GM12878 (cell line): ENCODE data around the gene UBE3D. TPM values are rescaled to one million over a fixed set of nuclear protein-coding genes. Genes with fewer than 3 reads are reported as not detected.

ENCODE experiments used
- ATAC-seq: fragments of 200-7000 bp; cut with Tn5 transposase; 3 replicates; pipeline ENCODE4 v1.9.1; 2020; ENCODE audit warnings: mild to moderate bottlenecking, moderate library complexity
- BruUV-seq: library from RNA; stranded (reverse); fragments of 400-500 nt; replicated peaks from 2 replicates; lab custom pipeline; 2021; lab: Mats Ljungman, UMichigan
- CTCF ChIA-PET: fragments of 300-600 bp; sonication (Branson Sonifier 250); formaldehyde crosslinking; extraction: SDS; loops from one replicate; lab custom pipeline; 2021; ENCODE audit warnings: inconsistent platforms; lab: Yijun Ruan, JAX
- POLR2A ChIA-PET: fragments of 350-600 bp; formaldehyde crosslinking; extraction: SDS; loops from one replicate; lab custom pipeline; 2021; ENCODE audit warnings: inconsistent platforms; lab: Charles Lee
- RAD21 ChIA-PET: fragments of 300-600 bp; sonication (Branson Sonifier 250); formaldehyde crosslinking; loops from one replicate; lab custom pipeline; 2023; ENCODE audit warnings: antibody characterized with exemption; ENCODE audit not compliant: unreplicated experiment; lab: Charles Lee
- SMC1A ChIA-PET: fragments of 300-600 bp; sonication (Branson Sonifier 250); formaldehyde crosslinking; loops from one replicate; lab custom pipeline; 2023; ENCODE audit not compliant: unreplicated experiment, uncharacterized antibody; lab: Charles Lee
- DNase-seq: peaks from one replicate; pipeline ENCODE4 v3.0.0-alpha.2; 2011; ENCODE audit warnings: low read depth, low spot score
- FAIRE-seq: peaks from 3 replicates; lab custom pipeline; 2011; peaks lifted over from hg19 to GRCh38; lab: Jason Lieb, UNC
- H2AFZ ChIP-seq: 2 replicates; pipeline ENCODE4 v1.6.0; 2011; ENCODE audit warnings: low read depth, low read length, control low read depth; ENCODE audit not compliant: control insufficient read depth
- H3K27ac ChIP-seq: 2 replicates; pipeline ENCODE4 v1.5.1; 2011; ENCODE audit warnings: control low read depth; ENCODE audit not compliant: control insufficient read depth, insufficient read depth
- H3K27me3 ChIP-seq, 2 experiments: replicated peaks in 1 of 2; 2 replicates each; pipeline versions ENCODE4 v1.6.0 to v1.6.1; 2011; ENCODE audit warnings: low read length in 1 of 2; ENCODE audit not compliant: control insufficient read depth in 2 of 2, insufficient read depth in 2 of 2
- H3K36me3 ChIP-seq, 2 experiments: 2 replicates each; pipeline ENCODE4 v1.5.1; 2011; ENCODE audit warnings: low read length in 1 of 2; ENCODE audit not compliant: control insufficient read depth in 2 of 2, insufficient read depth in 2 of 2
- H3K4me1 ChIP-seq: 2 replicates; pipeline ENCODE4 v1.6.1; 2011; ENCODE audit warnings: mild to moderate bottlenecking, low read length, moderate library complexity, mixed read lengths; ENCODE audit not compliant: control insufficient read depth, insufficient read depth
- H3K4me2 ChIP-seq: 2 replicates; pipeline ENCODE4 v1.6.0; 2011; ENCODE audit warnings: control low read depth; ENCODE audit not compliant: control insufficient read depth, insufficient read depth
- H3K4me3 ChIP-seq: fragments of 200-600 bp; sonication (generic); 2 replicates; pipeline ENCODE4 v1.5.1; 2016
- H3K79me2 ChIP-seq: 2 replicates; pipeline ENCODE4 v1.6.0; 2011; ENCODE audit warnings: low read length; ENCODE audit not compliant: control insufficient read depth, insufficient read depth
- H3K9ac ChIP-seq: 2 replicates; pipeline ENCODE4 v1.8.0; 2011; ENCODE audit warnings: low read length, control low read depth, mixed read lengths; ENCODE audit not compliant: control insufficient read depth, insufficient read depth
- H3K9me3 ChIP-seq: replicated peaks from 3 replicates; pipeline ENCODE4 v1.5.1; 2011; ENCODE audit warnings: mild to moderate bottlenecking, low read length; ENCODE audit not compliant: control insufficient read depth, insufficient read depth
- H4K20me1 ChIP-seq: 2 replicates; pipeline ENCODE4 v1.6.0; 2011; ENCODE audit not compliant: control insufficient read depth, insufficient read depth
- CBX3 ChIP-seq: fragments of 200-600 bp; sonication (generic); IDR thresholded peaks from 2 replicates; pipeline ENCODE4 v1.6.1; 2016; ENCODE audit warnings: low read depth, borderline replicate concordance
- EZH2 ChIP-seq: IDR thresholded peaks from 2 replicates; pipeline ENCODE4 v1.6.1; 2012; ENCODE audit warnings: low read depth, mild to moderate bottlenecking, control low read depth, inconsistent platforms, low read length, borderline replicate concordance; ENCODE audit not compliant: control insufficient read depth
- HDAC2 ChIP-seq: fragments of 200-600 bp; sonication (generic); IDR thresholded peaks from 2 replicates; pipeline ENCODE4 v1.6.1; 2017
- HDGF ChIP-seq: fragments of 450-650 bp; IDR thresholded peaks from 2 replicates; pipeline ENCODE4 v1.6.1; 2016; ENCODE audit warnings: antibody characterized with exemption
- IKZF1 ChIP-seq: fragments of 450-650 bp; conservative IDR thresholded peaks from 2 replicates; pipeline ENCODE4 v1.6.1; 2017; ENCODE audit warnings: antibody characterized with exemption, mild to moderate bottlenecking
- NR2C1 ChIP-seq: fragments of 450-650 bp; IDR thresholded peaks from 2 replicates; pipeline ENCODE4 v1.6.1; 2017; ENCODE audit warnings: antibody characterized with exemption, mild to moderate bottlenecking, moderate library complexity
- PAX8 ChIP-seq: fragments of 450-650 bp; IDR thresholded peaks from 2 replicates; pipeline ENCODE4 v1.6.1; 2017; ENCODE audit warnings: mild to moderate bottlenecking, moderate library complexity
- SRF ChIP-seq, 2 experiments: IDR thresholded peaks; 2 replicates each; pipeline ENCODE4 v1.6.1; 2011; ENCODE audit warnings: low read depth in 2 of 2, low read length in 2 of 2, mild to moderate bottlenecking in 1 of 2, moderate library complexity in 1 of 2
- STAT3 ChIP-seq: IDR thresholded peaks from 2 replicates; pipeline ENCODE4 v1.6.1; 2011; ENCODE audit warnings: low read depth, low read length, improper control_type of control experiment
- SUPT20H ChIP-seq: IDR thresholded peaks from 2 replicates; pipeline ENCODE4 v1.6.1; 2011; ENCODE audit warnings: low read depth, mild to moderate bottlenecking, low read length, moderate library complexity, borderline replicate concordance; ENCODE audit not compliant: control insufficient read depth
- SUZ12 ChIP-seq: fragments of 200-600 bp; sonication (generic); IDR thresholded peaks from one replicate; pipeline ENCODE4 v1.6.1; 2018; ENCODE audit warnings: antibody characterized with exemption, mild to moderate bottlenecking; ENCODE audit not compliant: unreplicated experiment
- TBL1XR1 ChIP-seq: IDR thresholded peaks from 2 replicates; pipeline ENCODE4 v1.6.1; 2012; ENCODE audit warnings: low read depth, low read length, improper control_type of control experiment
- YBX1 ChIP-seq: fragments of 450-650 bp; IDR thresholded peaks from 2 replicates; pipeline ENCODE4 v1.6.1; 2016; ENCODE audit warnings: antibody characterized with exemption
- ZBED1 ChIP-seq: IDR thresholded peaks from 2 replicates; pipeline ENCODE4 v1.6.1; 2016; ENCODE audit warnings: borderline replicate concordance
- WGBS: methylation state at CpG from one replicate; pipeline ENCODE4 v1.1.6; 2016; ENCODE audit warnings: low lambda C conversion rate; ENCODE audit not compliant: insufficient replicate concordance, insufficient coverage; ENCODE audit errors: missing lambda C conversion rate; 5-methylcytosine and 5-hydroxymethylcytosine counted together
- in situ Hi-C: fragments of 300-500 bp; cut with MboI; formaldehyde crosslinking; loops from 9 replicates; pipeline ENCODE4 v1.14.3; 2018; ENCODE audit warnings: mixed read lengths
- intact Hi-C: fragments of 100-400 bp; cut with micrococcal nuclease; formaldehyde crosslinking; loops from one replicate; pipeline ENCODE4 v1.14.2; 2022; ENCODE audit not compliant: unreplicated experiment
- polyA plus RNA-seq, 11 experiments: library from polyadenylated mRNA; depleted of rRNA in 4 of 11; unstranded in 6 of 11; stranded (reverse) in 5 of 11; fragments of >200 nt; fragmentation: Nextera tagmentation in 4 of 11; fragmentation: Illumina TruSeq in 1 of 11; extraction: Ambion mirVana in 4 of 11; extraction: Trizol in 1 of 11; gene quantifications; 1 replicate in 1 of 11; 2 replicates in 10 of 11; pipeline versions ENCODE4 v1.2.1 to v1.2.3, GENCODE V29; 2011 to 2016; ENCODE audit warnings: inconsistent platforms in 2 of 11, missing spikeins in 2 of 11, low read depth in 1 of 11
- total RNA-seq, 4 experiments: library from RNA; depleted of rRNA in 3 of 4; stranded (reverse); fragments of >200 nt in 3 of 4; fragmentation: Illumina TruSeq in 1 of 4; extraction: Trizol in 1 of 4; gene quantifications; 2 replicates each; pipeline versions ENCODE4 v1.2.1 to v1.2.3, GENCODE V29; 2013 to 2021
- TF ChIP-seq, protein P1 (sequence below): IDR thresholded peaks from 2 replicates; pipeline ENCODE4 v1.6.1; 2011; ENCODE audit warnings: low read depth, mild to moderate bottlenecking, low read length, moderate library complexity, borderline replicate concordance; ENCODE audit errors: extremely low read depth
- TF ChIP-seq, protein P2 (sequence below): fragments of 450-650 bp; IDR thresholded peaks from 2 replicates; pipeline ENCODE4 v1.6.1; 2014; ENCODE audit warnings: mild to moderate bottlenecking

UBE3D gene
- total and polyA plus RNA-seq, 10 of the 15 experiments (the other 5 are each of a cell fraction or from before 2014, with no cell fraction given) = 4.3 to 9.0 (median 7.5) TPM

DNA sequence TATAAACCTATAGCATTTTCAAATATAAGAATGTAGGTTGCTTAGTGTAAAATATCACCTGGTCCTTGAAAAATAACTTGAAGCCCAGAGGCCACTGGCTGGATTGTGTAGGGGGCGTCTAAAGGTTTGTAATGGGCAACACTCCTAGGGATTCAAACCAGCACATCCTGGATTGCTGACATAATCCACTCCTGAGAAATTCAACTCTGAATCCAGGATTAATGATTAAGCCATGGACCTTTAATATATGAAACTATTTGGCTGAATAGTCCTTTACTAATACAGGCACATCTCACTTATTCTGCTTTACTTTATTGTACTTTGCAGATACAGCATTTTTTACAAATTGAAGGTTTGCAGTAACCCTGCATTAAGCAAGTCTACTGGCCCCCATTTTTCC, 160.8 kb downstream of the UBE3D start:
- CTCF ChIA-PET = interaction anchor here (0.8 to 1.7 kb wide), 2 partner anchors 11 to 13 kb away, joined by 3 to 4 read pairs; no protein-coding TSS in a partner anchor
- WGBS = 93% methylated on average over 1 of the region's 1 CpG
- POLR2A ChIA-PET = no interaction called here
- H3K4me3 ChIP-seq = no peak overlapping the region
- no peaks in the 10 kb centered on the region for H3K79me2 ChIP-seq
- RAD21 ChIA-PET = no interaction called here
- no peak for DNase-seq
- no peaks in the 10 kb centered on the region for H3K36me3 ChIP-seq
- no peaks in the 10 kb centered on the region for H3K27me3 ChIP-seq
- BruUV-seq = no TSS peak
- SMC1A ChIA-PET = no interaction called here
- ATAC-seq = no peak
- no peaks in the 10 kb centered on the region for H3K4me1 ChIP-seq
- TF ChIP-seq NR2C1 (no peak), SUZ12 (no peak), SUPT20H (no peak), EZH2 (no peak), SRF (IDR thresholded peaks at IDR 0.05; ENCODE audit: low read depth in 2 of 2, low read length in 2 of 2) (no peak), ZBED1 (no peak), HDGF (no peak), CBX3 (no peak), YBX1 (no peak), IKZF1 (no peak), TBL1XR1 (no peak), STAT3 (no peak), PAX8 (no peak), HDAC2 (no peak)
- TF ChIP-seq, protein P1, sequence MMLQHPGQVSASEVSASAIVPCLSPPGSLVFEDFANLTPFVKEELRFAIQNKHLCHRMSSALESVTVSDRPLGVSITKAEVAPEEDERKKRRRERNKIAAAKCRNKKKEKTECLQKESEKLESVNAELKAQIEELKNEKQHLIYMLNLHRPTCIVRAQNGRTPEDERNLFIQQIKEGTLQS = no peak
- TF ChIP-seq, protein P2, sequence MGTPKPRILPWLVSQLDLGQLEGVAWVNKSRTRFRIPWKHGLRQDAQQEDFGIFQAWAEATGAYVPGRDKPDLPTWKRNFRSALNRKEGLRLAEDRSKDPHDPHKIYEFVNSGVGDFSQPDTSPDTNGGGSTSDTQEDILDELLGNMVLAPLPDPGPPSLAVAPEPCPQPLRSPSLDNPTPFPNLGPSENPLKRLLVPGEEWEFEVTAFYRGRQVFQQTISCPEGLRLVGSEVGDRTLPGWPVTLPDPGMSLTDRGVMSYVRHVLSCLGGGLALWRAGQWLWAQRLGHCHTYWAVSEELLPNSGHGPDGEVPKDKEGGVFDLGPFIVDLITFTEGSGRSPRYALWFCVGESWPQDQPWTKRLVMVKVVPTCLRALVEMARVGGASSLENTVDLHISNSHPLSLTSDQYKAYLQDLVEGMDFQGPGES = no peak
- H3K4me2 ChIP-seq = no peak overlapping the region
- in situ Hi-C loops = no loop called here
- H3K9me3 ChIP-seq = no peaks in the 10 kb centered on the region
- H3K27ac ChIP-seq = no peak overlapping the region
- H4K20me1 ChIP-seq = no peaks in the 10 kb centered on the region
- no peak for FAIRE-seq
- H3K9ac ChIP-seq = no peak overlapping the region
- intact Hi-C loops = no loop called here
- no peak overlapping the region for H2AFZ ChIP-seq
